GM12801 (cell line): Measurements from ENCODE around the gene CCDC43.

ENCODE experiments used
- TF ChIP-seq, protein P1 (sequence below): IDR thresholded peaks from one replicate; pipeline ENCODE4 v1.5.1; 2011; ENCODE audit warnings: control low read depth; ENCODE audit not compliant: insufficient read length; ENCODE audit errors: extremely low read depth

Gene CCDC43

DNA sequence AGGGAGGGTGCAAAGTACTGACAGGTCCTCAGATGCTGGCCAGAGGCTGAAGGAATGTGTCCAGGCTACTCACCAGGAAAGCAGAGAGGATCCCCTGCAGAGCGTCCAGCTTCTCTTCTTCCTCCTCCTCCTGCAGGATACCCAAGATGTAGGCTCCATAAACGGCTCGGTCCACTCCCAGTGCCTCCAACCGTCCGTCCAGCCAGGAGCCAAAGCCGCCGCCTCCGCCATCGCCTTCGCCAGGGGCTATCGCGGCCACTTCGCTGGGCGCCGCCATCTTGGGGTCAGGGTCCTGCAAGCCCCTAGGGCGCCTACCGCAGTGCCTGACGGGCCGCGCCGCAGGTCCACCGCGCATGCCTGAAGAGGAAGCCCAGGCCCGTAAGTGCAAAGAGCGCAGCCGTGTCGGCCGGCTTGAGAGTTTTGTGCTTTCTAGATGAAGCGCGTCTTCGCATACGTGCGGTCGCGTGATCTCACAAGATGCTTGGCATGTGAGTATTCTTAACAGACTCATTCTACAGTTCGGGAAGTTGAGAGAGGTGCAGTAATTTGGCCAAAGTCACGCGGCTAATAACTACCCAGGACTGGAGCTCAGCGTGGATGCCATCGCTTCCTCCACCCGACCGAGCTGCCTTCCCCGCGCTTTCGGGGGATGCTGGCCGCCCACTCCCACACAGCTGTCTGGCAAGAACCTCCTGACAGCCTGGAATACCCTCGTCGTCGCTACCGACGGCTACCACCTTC lies at the start of gene CCDC43:
Gene CCDC43 (minus strand): TSS at position 300 of the 741 bp plus-strand sequence. CDS start 23 bp downstream, at position 277.
- TF ChIP-seq, protein P1, sequence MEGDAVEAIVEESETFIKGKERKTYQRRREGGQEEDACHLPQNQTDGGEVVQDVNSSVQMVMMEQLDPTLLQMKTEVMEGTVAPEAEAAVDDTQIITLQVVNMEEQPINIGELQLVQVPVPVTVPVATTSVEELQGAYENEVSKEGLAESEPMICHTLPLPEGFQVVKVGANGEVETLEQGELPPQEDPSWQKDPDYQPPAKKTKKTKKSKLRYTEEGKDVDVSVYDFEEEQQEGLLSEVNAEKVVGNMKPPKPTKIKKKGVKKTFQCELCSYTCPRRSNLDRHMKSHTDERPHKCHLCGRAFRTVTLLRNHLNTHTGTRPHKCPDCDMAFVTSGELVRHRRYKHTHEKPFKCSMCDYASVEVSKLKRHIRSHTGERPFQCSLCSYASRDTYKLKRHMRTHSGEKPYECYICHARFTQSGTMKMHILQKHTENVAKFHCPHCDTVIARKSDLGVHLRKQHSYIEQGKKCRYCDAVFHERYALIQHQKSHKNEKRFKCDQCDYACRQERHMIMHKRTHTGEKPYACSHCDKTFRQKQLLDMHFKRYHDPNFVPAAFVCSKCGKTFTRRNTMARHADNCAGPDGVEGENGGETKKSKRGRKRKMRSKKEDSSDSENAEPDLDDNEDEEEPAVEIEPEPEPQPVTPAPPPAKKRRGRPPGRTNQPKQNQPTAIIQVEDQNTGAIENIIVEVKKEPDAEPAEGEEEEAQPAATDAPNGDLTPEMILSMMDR = no peak

DNA sequence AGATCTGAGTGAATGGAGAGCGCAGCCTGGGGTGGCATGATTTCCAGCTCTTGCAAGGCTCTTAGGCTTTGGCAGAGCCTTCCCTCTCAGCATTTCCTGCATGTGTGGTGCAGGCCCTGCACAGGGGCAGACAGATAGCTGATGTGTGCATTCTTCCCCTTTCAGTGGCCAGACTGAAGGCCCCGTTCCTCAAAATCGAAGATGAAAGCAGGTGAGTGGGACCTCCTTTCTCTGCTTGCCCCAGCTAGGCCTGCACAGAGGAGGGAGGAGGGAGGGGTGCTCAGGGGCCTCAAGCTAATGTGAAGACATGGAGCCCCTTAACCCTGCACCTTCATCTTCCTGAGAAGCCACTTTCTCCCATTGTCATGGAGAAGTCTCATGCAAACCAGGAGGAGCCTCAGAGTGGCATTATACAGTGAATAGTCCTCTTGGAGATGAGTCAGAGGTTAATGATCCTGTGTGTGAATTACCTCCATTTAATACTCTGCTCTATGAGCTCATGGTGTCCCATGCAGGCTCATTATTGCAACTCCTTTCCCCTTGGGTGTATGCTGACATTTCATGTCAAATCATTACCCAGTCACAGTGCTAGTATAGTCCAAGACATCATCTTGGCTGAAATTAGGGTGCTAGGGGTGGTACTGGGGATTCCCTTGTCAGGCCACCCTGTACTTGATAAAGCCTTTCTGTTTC lies 48.8 kb upstream of the CCDC43 start:
- TF ChIP-seq, protein P1 = no peak

GRCh38 chr17:44736551-44737240 lies 47.1 kb upstream of the CCDC43 start:
- TF ChIP-seq, protein P1 = no peak

DNA sequence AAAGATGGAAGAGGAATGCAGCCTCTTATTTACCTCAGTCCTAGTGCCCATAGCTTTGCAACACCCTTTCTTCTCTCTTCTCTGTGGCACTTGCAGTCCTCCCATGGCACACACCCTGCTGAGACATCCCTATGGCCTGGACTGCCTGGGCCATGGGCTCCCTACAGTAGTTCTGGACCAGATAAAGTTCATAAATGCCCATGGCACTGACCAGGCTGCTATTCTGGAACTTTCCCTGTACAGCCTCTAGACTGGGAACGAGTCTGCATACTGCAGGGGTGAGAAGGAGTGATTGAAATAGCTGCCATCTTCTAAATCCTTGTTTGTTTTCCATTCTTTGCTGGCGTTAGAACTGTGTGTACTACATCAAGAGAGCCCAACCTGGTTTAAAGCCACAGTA lies 44.7 kb upstream of the CCDC43 start:
- TF ChIP-seq, protein P1 = no peak

- TF ChIP-seq, protein P1 = no peak
Observed at GRCh38 chr17:44733753-44734152, 44.2 kb upstream of the CCDC43 start.

DNA sequence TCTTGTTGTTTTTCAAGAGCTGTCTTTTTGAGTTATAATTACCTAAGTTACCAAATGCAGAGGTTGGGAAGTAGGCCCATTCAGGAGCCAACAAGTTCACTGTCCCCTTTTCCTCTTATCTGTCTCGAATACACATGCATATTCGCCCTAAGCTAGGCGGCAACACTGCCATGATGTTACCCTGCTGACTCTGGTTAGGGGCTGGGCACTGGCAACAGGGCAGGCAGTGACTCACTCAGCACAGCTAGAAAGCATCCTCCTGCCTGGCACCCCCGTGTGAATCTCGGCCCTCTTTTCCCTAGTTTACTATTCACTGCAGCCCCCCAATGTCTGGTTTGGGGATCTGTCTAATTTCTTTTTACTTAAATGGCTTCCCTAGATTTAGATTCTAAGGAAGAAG lies 32.7 kb upstream of the CCDC43 start:
- TF ChIP-seq, protein P1 = no peak

DNA sequence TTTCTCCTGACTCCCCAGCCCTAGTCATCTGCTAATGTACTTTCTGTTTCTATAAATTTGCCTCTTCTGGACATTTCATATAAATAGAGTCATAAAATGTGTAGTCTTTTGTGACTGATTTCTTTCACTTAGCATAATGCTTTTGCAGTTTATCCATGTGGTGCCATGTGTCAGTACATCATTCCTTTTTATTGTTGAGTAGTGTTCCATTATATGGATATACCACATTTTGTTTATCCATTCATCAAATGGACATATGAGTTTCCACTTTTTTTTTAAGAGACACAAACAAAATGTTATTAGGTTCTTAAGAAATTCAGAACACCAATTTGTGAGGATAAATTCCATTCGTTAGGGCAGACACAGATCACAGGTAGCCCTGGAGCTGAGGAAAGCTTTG lies 29.9 kb upstream of the CCDC43 start:
- TF ChIP-seq, protein P1 = no peak
